ENCODE results near the gene SLC8A3. TPM values are rescaled to one million over a fixed set of nuclear protein-coding genes. Genes with fewer than 3 reads are reported as not detected.

SLC8A3 gene
- total and polyA plus RNA-seq, 9 of the 15 experiments (the other 6 are each of a cell fraction or from before 2014, with no cell fraction given) = not detected

- TF ChIP-seq ZBTB40 (IDR thresholded peaks at IDR 0.05) (no peak), ZBTB40 (CRISPR knock-in tag; IDR thresholded peaks at IDR 0.05) (no peak), CTCF (IDR thresholded peaks at IDR 0.05 in 2 of 3, conservative IDR thresholded peaks at IDR 0.05 in 1 of 3; ENCODE audit: insufficient read depth in 2 of 3, low read depth in 1 of 3, low read length in 3 of 3) (peak; percentile 75 to 80 (median 77)), ZNF134 (CRISPR knock-in tag; conservative IDR thresholded peaks at IDR 0.05) (no peak), REST (IDR thresholded peaks at IDR 0.05; ENCODE audit: borderline replicate concordance) (peak; percentile 72; the same call in 1 of the 2 replicates), REST (CRISPR knock-in tag; IDR thresholded peaks at IDR 0.05; ENCODE audit: low read depth) (no peak)
Measured at GRCh38 chr14:70027785-70028428, 160.8 kb downstream of the SLC8A3 start (continued).
